HCT116 (cell line): Measurements from ENCODE around the gene VAV2.

ENCODE experiments used
- CTCF ChIP-seq, 3 experiments: fragments of 200-600 bp in 1 of 3; sonication (generic) in 1 of 3; IDR thresholded peaks in 2 of 3; conservative IDR thresholded peaks in 1 of 3; 2 replicates each; pipeline ENCODE4 v1.5.1; 2012 to 2017; ENCODE audit warnings: low read depth in 2 of 3, low read length in 2 of 3, antibody characterized with exemption in 1 of 3, borderline replicate concordance in 1 of 3, control low read depth in 1 of 3, mild to moderate bottlenecking in 1 of 3, mixed read lengths in 1 of 3, mixed run types in 1 of 3, moderate library complexity in 1 of 3; ENCODE audit not compliant: insufficient read depth in 1 of 3
- EGR1 ChIP-seq: IDR thresholded peaks from 2 replicates; pipeline ENCODE4 v1.6.1; 2012; ENCODE audit warnings: low read depth
- POLR2AphosphoS5 ChIP-seq: IDR thresholded peaks from 2 replicates; pipeline ENCODE4 v1.6.1; 2011; ENCODE audit warnings: mild to moderate bottlenecking, low read depth, low read length, moderate library complexity
- RAD21 ChIP-seq: IDR thresholded peaks from 2 replicates; pipeline ENCODE4 v1.6.1; 2012; ENCODE audit warnings: low read depth, mild to moderate bottlenecking

GRCh38 chr9:133850161-133850560 is 142.0 kb downstream of the VAV2 start:
- TF ChIP-seq CTCF (IDR thresholded peaks at IDR 0.05 in 2 of 3, conservative IDR thresholded peaks at IDR 0.05 in 1 of 3; ENCODE audit: borderline replicate concordance in 1 of 3, insufficient read depth in 1 of 3, low read depth in 2 of 3, low read length in 2 of 3): no peak
- TF ChIP-seq POLR2AphosphoS5: no peak
- no peak for TF ChIP-seq RAD21
- no peak for TF ChIP-seq EGR1
